ENCODE data around the gene MAZ.
"Not testable (repeated sequence)": the region's sequence is repeated elsewhere in the genome, so short reads cannot be mapped to it uniquely, and the experiment has no call there.

MAZ gene

DNA sequence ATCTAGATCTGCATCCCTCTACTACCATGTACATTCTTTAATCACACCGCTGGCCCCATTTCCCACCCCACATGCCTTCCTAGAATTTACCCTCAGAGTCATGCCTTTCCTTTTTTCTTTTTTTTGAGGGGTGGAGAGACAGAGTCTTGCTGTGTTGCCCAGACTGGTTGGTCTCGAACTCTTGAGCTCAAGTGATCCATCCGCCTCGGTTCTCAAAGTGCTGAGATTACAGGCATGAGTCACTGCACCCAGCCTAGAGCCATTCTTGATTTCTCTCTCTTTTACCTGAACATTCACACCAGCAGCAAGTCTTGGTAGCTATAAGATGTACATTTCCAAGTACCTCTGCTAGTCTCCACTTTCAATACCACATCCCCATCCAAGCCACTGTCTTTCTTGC is 11.8 kb downstream of the MAZ start:
- DNase-seq (ENCODE audit: insufficient read length, low spot score) (no peak), FAIRE-seq (no peak)
- TF ChIP-seq POLR2A (IDR thresholded peaks at IDR 0.05; ENCODE audit: low read depth, low read length), result no peak

DNA sequence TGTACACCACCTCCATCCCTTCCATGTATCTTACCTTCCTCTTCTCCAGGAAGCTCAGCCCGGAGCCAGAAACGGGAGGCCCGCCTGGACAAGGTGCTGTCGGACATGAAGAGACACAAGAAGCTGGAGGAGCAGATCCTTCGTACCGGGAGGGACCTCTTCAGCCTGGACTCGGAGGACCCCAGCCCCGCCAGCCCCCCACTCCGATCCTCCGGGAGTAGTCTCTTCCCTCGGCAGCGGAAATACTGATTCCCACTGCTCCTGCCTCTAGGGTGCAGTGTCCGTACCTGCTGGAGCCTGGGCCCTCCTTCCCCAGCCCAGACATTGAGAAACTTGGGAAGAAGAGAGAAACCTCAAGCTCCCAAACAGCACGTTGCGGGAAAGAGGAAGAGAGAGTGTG is 13.2 kb downstream of the MAZ start:
- no peak for DNase-seq (ENCODE audit: insufficient read length, low spot score)
- FAIRE-seq, result no peak

DNA sequence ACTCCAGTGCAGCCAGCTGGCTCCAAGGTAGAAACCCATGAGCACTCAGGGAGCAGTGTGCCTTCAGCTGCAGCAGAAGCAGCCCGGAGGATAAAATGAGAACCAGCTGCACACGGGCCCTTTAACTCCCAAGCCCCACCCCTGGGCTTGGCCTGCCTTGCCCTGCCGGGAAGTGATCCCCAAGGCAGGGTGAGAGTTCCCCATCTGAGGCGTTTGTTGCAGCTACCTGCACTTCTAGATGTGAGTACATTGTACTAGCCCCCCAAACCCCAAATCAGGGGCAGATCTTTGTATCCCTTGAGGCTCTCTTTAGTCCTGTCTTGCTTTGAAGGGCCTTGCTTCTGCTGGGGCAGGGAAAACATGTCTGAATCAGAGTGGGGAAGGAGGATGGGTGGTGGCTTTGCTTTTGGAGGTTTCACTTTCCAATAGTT is 14.0 kb downstream of the MAZ start, which contains the start of gene MVP:
Gene MVP (plus strand): TSS at position 192 of the 431 bp plus-strand sequence. CDS start 10,088 bp downstream, outside the sequence.
- no peak for DNase-seq (ENCODE audit: insufficient read length, low spot score)

More for the DNA sequence above, 13.2 kb downstream of the MAZ start:
- no peak for TF ChIP-seq POLR2A (IDR thresholded peaks at IDR 0.05; ENCODE audit: low read depth, low read length)

DNA sequence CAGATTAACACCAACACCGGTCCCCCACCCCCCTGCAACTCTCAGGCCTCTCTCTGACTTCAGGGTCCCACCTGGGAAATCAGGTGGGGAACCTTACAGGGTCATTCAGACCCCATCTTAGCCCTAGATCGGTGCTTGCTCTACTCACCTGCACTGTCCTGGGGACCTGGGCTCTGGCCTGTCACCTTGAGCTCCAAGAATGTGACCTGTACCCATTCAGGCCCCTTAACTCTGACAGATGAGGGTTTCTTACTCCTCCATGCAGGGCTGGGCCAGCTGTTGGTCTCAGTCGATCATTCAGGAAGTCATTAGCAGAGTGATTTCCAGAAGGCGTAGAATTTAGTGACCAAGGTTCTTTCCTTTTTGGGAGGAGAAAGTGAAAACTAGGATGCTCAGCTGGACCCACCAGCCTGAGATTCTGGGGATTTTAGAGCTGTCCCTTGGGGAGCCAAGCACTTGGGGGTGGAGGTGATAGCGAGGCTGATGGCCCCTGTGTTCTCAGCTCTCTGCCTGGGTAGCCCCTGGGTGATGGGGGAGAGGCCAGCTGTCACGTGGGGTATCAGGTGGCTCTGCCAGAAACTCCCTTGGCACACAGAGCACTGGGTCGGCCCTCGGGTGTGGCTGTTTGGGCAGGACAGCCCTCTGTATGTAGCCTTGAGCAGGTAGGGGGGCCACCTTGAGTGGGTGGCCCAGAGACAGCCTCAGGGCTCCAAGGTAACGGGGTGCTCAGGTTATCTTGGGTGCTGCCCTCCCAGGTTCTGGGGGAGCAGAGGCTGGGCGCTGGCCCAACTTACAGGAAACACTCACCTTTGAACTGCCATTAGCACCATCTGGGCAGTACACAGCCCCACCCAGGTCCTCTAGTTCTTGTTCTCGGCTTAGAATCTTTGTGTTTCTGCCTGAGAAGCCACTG is 14.7 kb downstream of the MAZ start:
- DNase-seq (ENCODE audit: insufficient read length, low spot score) (no peak), FAIRE-seq (no peak)
- no peak for TF ChIP-seq POLR2A (IDR thresholded peaks at IDR 0.05; ENCODE audit: low read depth, low read length)

More for the DNA sequence above, 14.0 kb downstream of the MAZ start, which contains the start of gene MVP:
- peak; percentile 40; the same call in 1 of the 2 replicates for TF ChIP-seq POLR2A (IDR thresholded peaks at IDR 0.05; ENCODE audit: low read depth, low read length)
- no peak for FAIRE-seq

DNA sequence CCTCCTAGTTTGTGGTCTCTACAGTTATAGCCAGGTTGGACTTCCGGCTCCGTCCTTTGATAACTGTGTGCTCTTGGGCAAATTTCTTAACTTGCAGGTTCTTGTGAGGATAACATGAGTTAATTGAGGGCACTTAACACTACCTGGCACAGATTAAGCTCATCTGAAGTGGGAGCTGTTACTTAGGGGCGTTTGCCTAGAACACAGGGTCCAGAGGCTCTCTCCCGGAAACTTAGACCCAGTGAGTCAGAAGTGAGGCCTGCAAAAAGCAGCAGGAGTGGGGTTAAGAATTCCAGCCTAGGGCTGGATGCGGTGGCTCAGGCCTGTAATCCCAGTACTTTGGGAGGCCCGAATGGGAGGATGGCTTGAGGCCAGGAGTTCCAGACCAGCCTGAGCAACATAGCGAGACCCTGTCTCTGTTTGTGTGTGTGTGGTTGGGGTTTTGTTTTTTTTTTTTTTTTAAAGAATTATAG is 15.3 kb downstream of the MAZ start:
- DNase-seq (ENCODE audit: insufficient read length, low spot score), result no peak

DNA sequence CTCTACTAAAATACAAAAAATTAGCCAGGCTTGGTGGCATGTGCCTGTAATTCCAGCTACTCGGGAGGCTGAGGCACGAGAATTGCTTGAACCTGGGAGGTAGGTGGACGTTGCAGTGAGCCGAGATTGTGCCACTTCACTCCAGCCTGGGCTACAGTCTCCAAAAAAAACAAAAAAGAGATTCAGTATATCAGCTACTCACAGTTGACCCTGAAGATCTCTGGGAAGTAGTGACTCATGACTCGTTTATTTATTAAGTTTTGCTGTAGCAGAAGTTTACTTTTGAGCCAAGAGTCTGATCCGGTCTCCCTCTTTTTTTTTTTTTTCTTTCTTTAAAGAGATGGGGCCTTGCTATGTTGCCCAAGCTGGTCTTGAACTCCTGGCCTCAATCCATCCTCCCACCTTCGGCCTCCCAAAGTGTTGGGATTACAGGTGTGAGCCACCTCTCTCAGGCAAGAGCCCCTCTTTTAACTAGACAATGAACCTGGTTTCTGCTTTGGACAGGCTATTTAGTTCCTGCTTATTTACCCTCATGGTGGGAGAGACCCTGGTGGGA is 18.3 kb downstream of the MAZ start:
- TF ChIP-seq POLR2A (IDR thresholded peaks at IDR 0.05; ENCODE audit: low read depth, low read length), result no peak
- no peak for FAIRE-seq
- DNase-seq (ENCODE audit: insufficient read length, low spot score), result no peak

More for the DNA sequence above, 15.3 kb downstream of the MAZ start:
- no peak for FAIRE-seq
- no peak for TF ChIP-seq POLR2A (IDR thresholded peaks at IDR 0.05; ENCODE audit: low read depth, low read length)

DNA sequence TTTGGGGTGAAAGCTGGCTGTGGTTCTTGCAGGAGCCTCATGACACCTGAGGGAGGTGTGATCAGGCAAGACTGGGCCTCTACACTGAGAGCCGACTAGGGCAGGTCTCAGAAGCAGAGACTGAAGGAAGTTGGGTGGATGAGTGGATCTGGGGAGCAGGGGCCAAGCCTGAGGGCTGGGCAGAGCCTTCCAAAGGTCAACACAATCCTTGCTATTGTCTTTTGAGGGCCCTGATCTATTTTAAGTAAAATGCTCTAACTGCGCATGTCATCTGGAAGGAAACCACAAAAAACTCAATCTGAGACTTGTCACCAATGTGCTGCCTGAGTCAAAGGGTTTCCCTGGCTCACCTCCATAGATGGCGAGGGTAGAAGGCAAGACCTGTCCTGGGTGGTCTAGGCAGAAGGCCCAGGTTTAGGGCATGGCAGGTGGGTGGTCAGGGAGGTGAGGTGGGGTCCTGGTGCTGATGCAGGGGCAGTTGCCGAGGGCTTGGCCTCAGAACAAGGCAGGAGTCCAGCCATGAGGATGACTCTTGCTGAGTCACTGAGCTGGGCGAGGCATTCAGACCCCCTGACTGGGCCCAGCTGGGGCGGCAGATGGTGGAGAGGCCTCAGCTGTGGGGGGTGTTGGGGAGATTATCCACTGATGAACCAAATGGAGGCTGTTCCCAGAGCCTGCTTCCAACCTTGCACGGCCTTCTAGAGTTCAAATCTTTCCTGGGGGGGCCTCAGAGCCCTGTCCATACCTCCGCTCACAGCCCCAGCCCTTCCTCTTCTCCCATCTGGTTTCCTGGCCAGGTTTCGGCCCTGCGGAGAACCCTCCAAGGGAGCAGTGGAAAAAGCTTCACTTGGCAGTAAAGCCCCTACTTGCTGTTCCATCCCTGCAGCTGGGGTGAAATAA is 19.1 kb downstream of the MAZ start:
- DNase-seq (ENCODE audit: insufficient read length, low spot score) (peak; percentile 78), FAIRE-seq (peak; percentile 78)
- no peak; the same call in 1 of the 2 replicates for TF ChIP-seq POLR2A (IDR thresholded peaks at IDR 0.05; ENCODE audit: low read depth, low read length)

DNA sequence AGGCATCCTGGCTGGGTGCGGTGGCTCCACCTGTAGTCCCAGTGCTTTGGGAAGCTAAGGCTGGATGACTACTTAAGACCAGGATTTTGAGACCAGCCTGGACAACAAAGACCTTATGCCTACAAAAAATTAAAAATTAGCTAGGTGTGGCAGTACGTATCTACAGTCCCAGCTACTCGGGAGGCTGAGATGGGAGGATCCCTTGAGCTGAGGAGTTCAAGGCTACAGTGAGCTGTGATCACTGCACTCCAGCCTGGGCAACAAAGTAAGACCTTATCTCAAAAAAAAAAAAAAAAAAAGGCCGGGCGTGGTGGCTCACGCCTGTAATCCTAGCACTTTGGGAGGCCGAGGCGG is 20.0 kb downstream of the MAZ start:
- FAIRE-seq (no peak), DNase-seq (ENCODE audit: insufficient read length, low spot score) (no peak)
- no peak for TF ChIP-seq POLR2A (IDR thresholded peaks at IDR 0.05; ENCODE audit: low read depth, low read length)

DNA sequence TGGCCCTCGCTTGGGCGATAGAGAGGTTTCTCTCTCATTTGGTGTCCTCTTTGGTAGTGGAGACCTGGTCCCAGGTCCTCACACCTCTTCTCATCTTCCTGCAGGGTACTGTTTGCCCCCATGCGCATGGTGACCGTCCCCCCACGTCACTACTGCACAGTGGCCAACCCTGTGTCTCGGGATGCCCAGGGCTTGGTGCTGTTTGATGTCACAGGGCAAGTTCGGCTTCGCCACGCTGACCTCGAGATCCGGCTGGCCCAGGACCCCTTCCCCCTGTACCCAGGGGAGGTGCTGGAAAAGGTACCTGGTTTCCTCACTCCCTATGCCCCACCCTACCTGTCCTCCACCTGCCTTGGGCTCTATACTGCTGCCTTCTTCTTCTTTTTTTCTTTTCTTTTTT is 24.4 kb downstream of the MAZ start:
- TF ChIP-seq POLR2A (IDR thresholded peaks at IDR 0.05; ENCODE audit: low read depth, low read length), result no peak
- FAIRE-seq, result no peak
- no peak for DNase-seq (ENCODE audit: insufficient read length, low spot score)

DNA sequence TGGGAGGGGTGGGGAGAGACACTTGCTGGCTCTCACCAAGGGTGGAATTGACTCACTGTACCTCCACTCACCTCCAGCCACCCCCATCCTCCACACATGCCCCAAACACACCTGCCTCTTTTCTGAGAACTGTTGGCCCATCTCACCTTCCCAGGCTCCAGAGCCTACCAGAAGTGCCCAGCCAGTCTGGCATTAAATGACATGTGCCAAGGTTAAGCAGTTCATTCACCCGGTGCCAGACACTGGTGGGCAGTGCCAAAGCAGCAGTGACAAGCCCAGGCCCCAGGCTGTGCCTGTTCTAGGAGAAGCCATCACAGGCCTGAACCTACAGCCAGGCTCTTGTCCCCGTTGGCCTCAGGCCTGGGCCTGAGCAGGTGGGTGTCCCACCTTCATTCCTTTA is 25.2 kb downstream of the MAZ start:
- FAIRE-seq (no peak), DNase-seq (ENCODE audit: insufficient read length, low spot score) (no peak)
- no peak for TF ChIP-seq POLR2A (IDR thresholded peaks at IDR 0.05; ENCODE audit: low read depth, low read length)

DNA sequence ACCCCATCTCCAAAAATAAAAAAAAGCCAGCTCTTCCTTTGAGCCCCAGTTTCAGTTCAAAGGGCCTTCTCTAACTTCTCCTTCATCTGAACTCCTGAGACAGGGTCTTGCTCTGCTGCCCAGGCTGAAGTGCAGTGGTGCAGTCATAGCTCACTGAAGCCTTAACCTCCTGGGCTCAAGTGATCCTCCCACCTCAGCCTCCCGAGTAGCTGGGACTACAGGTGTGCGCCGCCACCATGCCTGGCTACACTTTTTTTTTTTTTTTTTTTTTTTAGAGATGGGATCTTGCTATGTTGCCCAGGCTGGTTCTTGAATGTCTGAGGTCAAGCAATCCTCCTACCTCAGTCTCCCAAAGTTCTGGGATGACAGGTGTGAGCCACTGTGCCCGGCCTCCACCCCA is 26.9 kb downstream of the MAZ start:
- DNase-seq (ENCODE audit: insufficient read length, low spot score); FAIRE-seq: not testable (repeated sequence)

DNA sequence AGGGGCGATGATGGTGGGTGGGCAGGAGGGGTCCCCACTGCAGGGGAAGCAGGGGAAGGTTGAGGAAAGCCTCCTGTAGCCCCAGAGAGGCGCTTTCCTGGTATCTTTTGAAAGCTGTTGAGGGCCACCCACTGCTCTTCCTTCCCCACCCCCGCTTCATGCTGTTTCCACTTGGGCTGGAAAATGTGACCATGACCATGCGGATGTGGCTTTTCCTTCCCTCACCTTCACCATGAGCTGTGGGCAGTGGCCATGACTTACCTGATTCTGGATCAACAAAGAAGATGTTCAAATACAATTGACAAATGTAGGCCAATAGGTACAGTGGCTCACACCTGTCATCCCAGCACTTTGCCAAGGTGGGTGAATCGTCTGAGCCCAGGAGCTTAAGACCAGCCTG is 27.8 kb downstream of the MAZ start:
- no peak for TF ChIP-seq POLR2A (IDR thresholded peaks at IDR 0.05; ENCODE audit: low read depth, low read length)
- no peak for FAIRE-seq
- no peak for DNase-seq (ENCODE audit: insufficient read length, low spot score)

DNA sequence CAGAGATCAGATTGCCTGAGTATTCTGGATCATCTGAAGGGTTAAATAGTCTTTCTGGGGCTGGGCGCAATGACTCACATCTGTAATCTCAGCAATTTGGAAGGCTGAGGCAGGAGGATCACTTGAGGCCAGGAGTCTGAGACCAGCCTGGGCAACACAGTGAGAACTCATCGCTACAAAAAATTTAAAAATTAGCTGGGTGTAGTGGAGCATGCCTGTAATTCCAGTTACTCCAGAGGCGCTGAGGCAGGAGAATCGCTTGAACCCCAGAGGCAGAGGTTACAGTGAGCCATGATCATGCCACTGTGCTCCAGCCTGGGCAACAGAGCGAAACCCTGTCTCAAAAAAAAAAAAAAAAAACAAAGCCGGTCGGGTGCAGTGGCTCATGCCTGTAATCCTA is 29.6 kb downstream of the MAZ start:
- FAIRE-seq, result no peak
- no peak for DNase-seq (ENCODE audit: insufficient read length, low spot score)
- no peak for TF ChIP-seq POLR2A (IDR thresholded peaks at IDR 0.05; ENCODE audit: low read depth, low read length)

DNA sequence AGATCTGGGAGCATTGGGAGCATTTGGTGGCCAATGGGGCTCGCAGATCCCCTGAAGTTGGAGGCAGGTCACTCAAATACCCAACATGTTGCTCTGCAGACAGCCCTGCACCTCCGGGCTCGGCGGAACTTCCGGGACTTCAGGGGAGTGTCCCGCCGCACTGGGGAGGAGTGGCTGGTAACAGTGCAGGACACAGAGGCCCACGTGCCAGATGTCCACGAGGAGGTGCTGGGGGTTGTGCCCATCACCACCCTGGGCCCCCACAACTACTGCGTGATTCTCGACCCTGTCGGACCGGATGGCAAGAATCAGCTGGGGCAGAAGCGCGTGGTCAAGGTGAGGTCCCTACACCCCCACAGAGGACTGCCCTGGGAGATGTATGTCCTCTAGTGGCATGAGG is 30.3 kb downstream of the MAZ start:
- TF ChIP-seq POLR2A (IDR thresholded peaks at IDR 0.05; ENCODE audit: low read depth, low read length), result no peak
- FAIRE-seq, result no peak

More for the DNA sequence above, 30.3 kb downstream of the MAZ start:
- DNase-seq (ENCODE audit: insufficient read length, low spot score), result no peak
